ENCODE data around the gene STK33.

The STK33 gene

GRCh38 chr11:8352876-8353505 lies 241.0 kb downstream of the STK33 start:
- no peak for TF ChIP-seq ZNF16 (tag by site-specific recombination; IDR thresholded peaks at IDR 0.05; ENCODE audit: low read depth)
- TF ChIP-seq ZNF148 (tag by site-specific recombination; IDR thresholded peaks at IDR 0.05; ENCODE audit: borderline replicate concordance), result no peak
- no peaks in the 10 kb centered on the region for H3K9me3 ChIP-seq (ENCODE audit: control insufficient read depth, insufficient read depth, low read depth, low read length)
- H3K4me1 ChIP-seq (ENCODE audit: control insufficient read depth, insufficient read depth, low read length), result no peaks in the 10 kb centered on the region
- no peak overlapping the region for H3K4me3 ChIP-seq (ENCODE audit: low read depth, low read length)
- CTCF ChIA-PET, result interaction anchor here (0.6 kb wide), 1 partner anchor 31 kb away, joined by 3 read pairs; no protein-coding TSS in a partner anchor
- H3K36me3 ChIP-seq (ENCODE audit: control insufficient read depth in 2 of 2, insufficient read depth in 1 of 2, low read length in 2 of 2), result no peaks in the 10 kb centered on the region
- POLR2A ChIA-PET, result no interaction called here
- H3K27ac ChIP-seq (ENCODE audit: extremely low read depth, low read depth, low read length), result no peak overlapping the region

GRCh38 chr11:8352103-8352875 lies 241.7 kb downstream of the STK33 start:
- POLR2A ChIA-PET, result no interaction called here
- no peaks in the 10 kb centered on the region for H3K4me1 ChIP-seq (ENCODE audit: control insufficient read depth, insufficient read depth, low read length)
- H3K4me3 ChIP-seq (ENCODE audit: low read depth, low read length), result no peak overlapping the region
- CTCF ChIA-PET, result interaction anchor here (0.6 kb wide), 1 partner anchor 32 kb away, joined by 3 read pairs; no protein-coding TSS in a partner anchor
- H3K27ac ChIP-seq (ENCODE audit: extremely low read depth, low read depth, low read length), result no peak overlapping the region
- H3K9me3 ChIP-seq (ENCODE audit: control insufficient read depth, insufficient read depth, low read depth, low read length), result no peaks in the 10 kb centered on the region
- no peaks in the 10 kb centered on the region for H3K36me3 ChIP-seq (ENCODE audit: control insufficient read depth in 2 of 2, insufficient read depth in 1 of 2, low read length in 2 of 2)
- TF ChIP-seq REST (tag by site-specific recombination; IDR thresholded peaks at IDR 0.05) (peak; percentile 93), ZNF26 (tag by site-specific recombination; IDR thresholded peaks at IDR 0.05) (no peak)

GRCh38 chr11:8351223-8351622 lies 242.8 kb downstream of the STK33 start:
- Histone ChIP-seq H3K9me3 (ENCODE audit: control insufficient read depth, insufficient read depth, low read depth, low read length) (no peaks in the 10 kb centered on the region), H3K36me3 (ENCODE audit: control insufficient read depth in 2 of 2, insufficient read depth in 1 of 2, low read length in 2 of 2) (no peaks in the 10 kb centered on the region), H3K4me3 (ENCODE audit: low read depth, low read length) (no peak overlapping the region), H3K27ac (ENCODE audit: extremely low read depth, low read depth, low read length) (no peak overlapping the region), H3K4me1 (ENCODE audit: control insufficient read depth, insufficient read depth, low read length) (no peaks in the 10 kb centered on the region)
- POLR2A ChIA-PET, result no interaction called here
- CTCF ChIA-PET, result no interaction called here
- TF ChIP-seq KLF9 (tag by site-specific recombination; IDR thresholded peaks at IDR 0.05; ENCODE audit: low read depth) (no peak), ZNF24 (tag by site-specific recombination; IDR thresholded peaks at IDR 0.05) (no peak), ZNF521 (tag by site-specific recombination; IDR thresholded peaks at IDR 0.05) (no peak), ZNF37A (tag by site-specific recombination; IDR thresholded peaks at IDR 0.05) (no peak), ZNF670 (tag by site-specific recombination; IDR thresholded peaks at IDR 0.05; ENCODE audit: low read depth) (no peak), EGR2 (tag by site-specific recombination; IDR thresholded peaks at IDR 0.05; ENCODE audit: low read depth) (no peak), HOXC10 (CRISPR knock-in tag; IDR thresholded peaks at IDR 0.05) (no peak), ZNF175 (tag by site-specific recombination; IDR thresholded peaks at IDR 0.05) (no peak), ZSCAN23 (tag by site-specific recombination; IDR thresholded peaks at IDR 0.05) (no peak), GLI2 (tag by site-specific recombination; IDR thresholded peaks at IDR 0.05; ENCODE audit: borderline replicate concordance, low read depth) (no peak), ZNF169 (tag by site-specific recombination; IDR thresholded peaks at IDR 0.05) (no peak), CTCF (tag by site-specific recombination; IDR thresholded peaks at IDR 0.05) (no peak)

All from HEK293 (cell line).